Pancreas (tissue), 10 donors: ENCODE measurements around the gene P3H4. TPM values are rescaled to one million over a fixed set of nuclear protein-coding genes. Genes with fewer than 3 reads are reported as not detected.
"Not testable (repeated sequence)": the region's sequence is repeated elsewhere in the genome, so short reads cannot be mapped to it uniquely, and the experiment has no call there.

Experiments used
- ATAC-seq, 4 donors: fragments of 200-7000 bp; cut with Tn5 transposase; one replicate each; pipeline versions ENCODE4 v1.8.0 to v1.9.1; 2020; ENCODE audit warnings: mild to moderate bottlenecking in 4 of 4, moderate library complexity in 4 of 4
- DNase-seq, 6 donors: peaks; one replicate each; pipeline ENCODE4 v3.0.0-alpha.2; 2020
- FAIRE-seq: peaks from 2 replicates; lab custom pipeline; 2012; peaks lifted over from hg19 to GRCh38; lab: Jason Lieb, UNC
- H3K27ac ChIP-seq, 4 donors: fragments of 200-600 bp; sonication (generic); 1 replicate in 3 of 4; 2 replicates in 1 of 4; pipeline versions ENCODE4 v1.5.0 to v1.8.0; 2020
- H3K27me3 ChIP-seq, 4 donors: fragments of 200-600 bp; one replicate each; pipeline ENCODE4 v1.8.0; 2021
- H3K36me3 ChIP-seq, 3 donors: fragments of 200-600 bp; sonication (generic) in 1 of 3; one replicate each; pipeline versions ENCODE4 v1.5.0 to v1.8.0; 2020 to 2021
- H3K4me1 ChIP-seq, 3 donors: fragments of 200-600 bp; one replicate each; pipeline ENCODE4 v1.8.0; 2021
- H3K4me3 ChIP-seq, 4 donors: fragments of 200-600 bp; sonication (generic) in 2 of 4; one replicate each; pipeline versions ENCODE4 v1.5.0 to v1.8.0; 2020 to 2021
- H3K9me3 ChIP-seq, 4 donors: fragments of 200-600 bp; one replicate each; pipeline ENCODE4 v1.8.0; 2021
- WGBS, 2 donors: extraction: QIAGEN DNeasy Blood & Tissue Kit; methylation state at CpG; one replicate each; pipeline ENCODE4 v1.1.7; 2013; 5-methylcytosine and 5-hydroxymethylcytosine counted together
- intact Hi-C, 3 donors: fragments of 100-400 bp; cut with DNase I; formaldehyde crosslinking; loops; one replicate each; pipeline versions ENCODE4 v1.11.1 to v1.14.2; 2022
- polyA plus RNA-seq, 2 donors: library from polyadenylated mRNA; stranded (reverse); fragments of 200-250 nt; gene quantifications; one replicate each; pipeline ENCODE4 v1.2.3, GENCODE V29; 2013
- total RNA-seq, 6 donors: library from RNA; stranded (reverse); fragmentation: NEBNext Ultra II Directional in 4 of 6; extraction: Animal tissue kit (Norgen Biotek cat#: 25700) in 4 of 6; gene quantifications; one replicate each; pipeline versions ENCODE4 v1.2.1 to v1.2.4, GENCODE V29; 2021 to 2023
- TF ChIP-seq, protein P1 (sequence below), 4 donors: fragments of 200-600 bp; sonication (generic) in 3 of 4; IDR thresholded peaks; one replicate each; pipeline versions ENCODE4 v1.5.0 to v1.8.0; 2021; ENCODE audit warnings: antibody characterized with exemption in 4 of 4
- donor health status: healthy with polysubstance abuse.
- donor health status: DM: no; HTN: no; CAD: no; lungs with moderate emphysema.
- donor health status: DM: no; HTN: no; CAD: no.
- donor health status: control.
- donor health status: control.
- donor health status: Bipolar disorder and iron deficiency.
- donor health status: DM: yes; HTN: yes; CAD: no.
- donor health status: DM: no; HTN: no; CAD: no.
- donor health status: DM: no; HTN: no; CAD: no.
- donor health status: DM: yes; HTN: yes; CAD: no.

P3H4 gene
- total and polyA plus RNA-seq, 8 donors, result 8.4 to 16.6 (median 11.4) TPM

GRCh38 chr17:41835800-41836549 is 24.2 kb upstream of the P3H4 start, which contains the start of gene NT5C3B:
Gene NT5C3B (minus strand): TSS chr17:41836232. CDS start chr17:41836193, 39 bp downstream.
- 1% methylated on average over 55 to 72 of the region's 72 CpGs for WGBS, 2 donors
- FAIRE-seq (no peak), DNase-seq (peak; percentile 58 to 87 (median 74)), ATAC-seq (peak; percentile 94 to 98 (median 96))
- H3K4me3 ChIP-seq, result peak within 1 kb of the TSS; percentile 56 to 93 (median 84)
- intact Hi-C loops, result no loop called here
- H3K27me3 ChIP-seq, result no peaks in the 10 kb centered on the region
- TF ChIP-seq, protein P1, sequence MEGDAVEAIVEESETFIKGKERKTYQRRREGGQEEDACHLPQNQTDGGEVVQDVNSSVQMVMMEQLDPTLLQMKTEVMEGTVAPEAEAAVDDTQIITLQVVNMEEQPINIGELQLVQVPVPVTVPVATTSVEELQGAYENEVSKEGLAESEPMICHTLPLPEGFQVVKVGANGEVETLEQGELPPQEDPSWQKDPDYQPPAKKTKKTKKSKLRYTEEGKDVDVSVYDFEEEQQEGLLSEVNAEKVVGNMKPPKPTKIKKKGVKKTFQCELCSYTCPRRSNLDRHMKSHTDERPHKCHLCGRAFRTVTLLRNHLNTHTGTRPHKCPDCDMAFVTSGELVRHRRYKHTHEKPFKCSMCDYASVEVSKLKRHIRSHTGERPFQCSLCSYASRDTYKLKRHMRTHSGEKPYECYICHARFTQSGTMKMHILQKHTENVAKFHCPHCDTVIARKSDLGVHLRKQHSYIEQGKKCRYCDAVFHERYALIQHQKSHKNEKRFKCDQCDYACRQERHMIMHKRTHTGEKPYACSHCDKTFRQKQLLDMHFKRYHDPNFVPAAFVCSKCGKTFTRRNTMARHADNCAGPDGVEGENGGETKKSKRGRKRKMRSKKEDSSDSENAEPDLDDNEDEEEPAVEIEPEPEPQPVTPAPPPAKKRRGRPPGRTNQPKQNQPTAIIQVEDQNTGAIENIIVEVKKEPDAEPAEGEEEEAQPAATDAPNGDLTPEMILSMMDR (IDR thresholded peaks at IDR 0.05), result no peak
- peak within 1 kb of the TSS in 3 of 4 donors; percentile 4 to 44 (median 17) for H3K27ac ChIP-seq
- H3K9me3 ChIP-seq, result no peaks in the 10 kb centered on the region
- H3K4me1 ChIP-seq, result peaks cover 0 to 5% (median 5%) of the 10 kb centered on the region in 3 donors
- H3K36me3 ChIP-seq, result peaks cover 0 to 12% (median 0%) of the 10 kb centered on the region in 3 donors

- H3K27ac ChIP-seq, result peak overlapping the region in 2 of 4 donors; percentile 4 to 44
- intact Hi-C loops, result no loop called here
- DNase-seq, result no peak
- no peaks in the 10 kb centered on the region for H3K9me3 ChIP-seq
- WGBS, 2 donors, result 10 to 11% methylated on average over 13 of the region's 13 CpGs
- H3K4me3 ChIP-seq, result peak overlapping the region; percentile 56 to 93 (median 84)
- peaks cover 0 to 5% (median 5%) of the 10 kb centered on the region in 3 donors for H3K4me1 ChIP-seq
- peak; percentile 17 to 51 (median 49) for ATAC-seq
- no peaks in the 10 kb centered on the region for H3K27me3 ChIP-seq
- TF ChIP-seq, protein P1 (IDR thresholded peaks at IDR 0.05), result no peak
- no peak for FAIRE-seq
- H3K36me3 ChIP-seq, result peaks cover 0 to 12% (median 0%) of the 10 kb centered on the region in 3 donors
These were observed 23.6 kb upstream of the P3H4 start for GRCh38 chr17:41835214-41835799.

- 81 to 82% methylated on average over 10 of the region's 10 CpGs for WGBS, 2 donors
These were observed 18.2 kb upstream of the P3H4 start for GRCh38 chr17:41829961-41830360.

GRCh38 chr17:41825175-41825845 is 13.6 kb upstream of the P3H4 start:
- Histone ChIP-seq H3K36me3 (peaks cover 0 to 45% (median 6%) of the 10 kb centered on the region in 3 donors), H3K4me3 (no peak overlapping the region), H3K27ac (no peak overlapping the region), H3K27me3 (no peaks in the 10 kb centered on the region), H3K9me3 (no peaks in the 10 kb centered on the region), H3K4me1 (no peaks in the 10 kb centered on the region)
- ATAC-seq, result no peak
- no peak for FAIRE-seq
- intact Hi-C loops, result no loop called here
- WGBS, 2 donors, result 89 to 94% methylated on average over 19 of the region's 19 CpGs
- DNase-seq, result peak in 2 of 6 donors; percentile 34 to 47
- TF ChIP-seq, protein P1 (IDR thresholded peaks at IDR 0.05), result no peak

More at GRCh38 chr17:41829961-41830360, 18.2 kb upstream of the P3H4 start:
- H3K9me3 ChIP-seq, H3K27me3 ChIP-seq, H3K4me3 ChIP-seq, H3K27ac ChIP-seq, ATAC-seq, H3K4me1 ChIP-seq, intact Hi-C loops, FAIRE-seq: not testable (repeated sequence)
- peaks cover 0 to 52% (median 6%) of the 10 kb centered on the region in 3 donors for H3K36me3 ChIP-seq
- DNase-seq, result peak in 2 of 6 donors; percentile 12 to 18

DNA sequence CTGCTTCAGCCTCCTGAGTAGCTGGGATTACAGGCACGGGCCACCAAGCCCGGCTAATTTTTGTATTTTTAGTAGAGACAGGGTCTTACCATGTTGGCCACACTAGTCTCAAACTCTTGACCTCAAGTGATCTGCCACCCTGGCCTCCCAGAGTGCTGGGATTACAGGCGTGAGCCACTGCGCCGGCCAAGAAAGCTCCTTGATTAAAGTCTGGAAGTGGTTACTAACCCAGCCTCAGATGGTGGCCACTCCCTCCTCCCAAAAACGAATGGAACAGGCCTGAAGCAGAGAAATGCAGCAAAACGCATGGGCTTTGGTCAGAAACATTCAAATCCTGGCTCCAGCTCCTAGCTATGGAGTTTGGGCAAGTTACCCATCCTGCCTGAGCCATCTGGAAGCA is 12.3 kb upstream of the P3H4 start:
- FAIRE-seq, result no peak
- no peak overlapping the region for H3K4me3 ChIP-seq
- peak in 1 of 6 donors; percentile 7 for DNase-seq
- no peaks in the 10 kb centered on the region for H3K27me3 ChIP-seq
- H3K9me3 ChIP-seq, result no peaks in the 10 kb centered on the region
- H3K27ac ChIP-seq, result no peak overlapping the region
- intact Hi-C loops, result no loop called here
- 65% methylated on average over 7 of the region's 7 CpGs for WGBS, 2 donors
- TF ChIP-seq, protein P1 (IDR thresholded peaks at IDR 0.05), result no peak
- no peak for ATAC-seq
- H3K36me3 ChIP-seq, result peaks cover 0 to 35% (median 0%) of the 10 kb centered on the region in 3 donors
- H3K4me1 ChIP-seq, result no peaks in the 10 kb centered on the region
